SK-MEL-5 (cell line): ENCODE data around the gene PSPC1. TPM values are rescaled to one million over a fixed set of nuclear protein-coding genes. Genes with fewer than 3 reads are reported as not detected.

Experiments used
- small RNA-seq, 2 experiments: library from RNA; depleted of rRNA; stranded (forward); fragments of <200 nt; gene quantifications; one replicate each; pipeline ENCODE3, GENCODE V24; 2014
- total RNA-seq: library from RNA; depleted of rRNA; stranded (reverse); fragments of >200 nt; shearing (Covaris generic); gene quantifications from 2 replicates; pipeline ENCODE4 v1.2.3, GENCODE V29; 2014; rRNA removed

PSPC1 gene
- total RNA-seq, 1 experiment from 2014 or later = 38.4 TPM

Small RNA genes lying within 50 kb of the gene (small RNA-seq; reads per million reads assigned to genes)
- gene RN7SL166P = 0 to 1.0 reads per million in 2 experiments

Other genes with a start within 250 kb of the PSPC1 start
- not detected in 2 replicates for gene TPTE2, start 221.4 kb downstream of the PSPC1 start, total RNA-seq
- gene MPHOSPH8, start 149.3 kb downstream of the PSPC1 start, total RNA-seq = 19.3 and 23.5 TPM in 2 replicates
- 18.3 and 23.0 TPM in 2 replicates for gene ZMYM5, start 80.7 kb upstream of the PSPC1 start, total RNA-seq
- 84.3 and 84.6 TPM in 2 replicates for gene ZMYM2, start 175.8 kb upstream of the PSPC1 start, total RNA-seq